Osteocyte (in vitro differentiated cells): ENCODE results near the gene OPRL1. TPM values are rescaled to one million over a fixed set of nuclear protein-coding genes. Genes with fewer than 3 reads are reported as not detected.

Experiments
- DNase-seq: peaks from one replicate; pipeline ENCODE4 v3.0.0; 2021; ENCODE audit warnings: mixed read lengths; ENCODE audit not compliant: unreplicated experiment; ENCODE audit errors: extremely low spot score
- H3K27ac Mint-ChIP-seq: one replicate; pipeline ENCODE4 v1.8.0; 2021; ENCODE audit warnings: mild to moderate bottlenecking, mixed read lengths; ENCODE audit not compliant: unreplicated experiment
- H3K27me3 Mint-ChIP-seq: one replicate; pipeline ENCODE4 v1.8.0; 2021; ENCODE audit warnings: mixed read lengths; ENCODE audit not compliant: unreplicated experiment
- H3K36me3 Mint-ChIP-seq: one replicate; pipeline ENCODE4 v1.8.0; 2021; ENCODE audit warnings: mixed read lengths; ENCODE audit not compliant: unreplicated experiment
- H3K4me1 Mint-ChIP-seq: one replicate; pipeline ENCODE4 v1.8.0; 2021; ENCODE audit warnings: mixed read lengths; ENCODE audit not compliant: unreplicated experiment
- H3K4me3 Mint-ChIP-seq: one replicate; pipeline ENCODE4 v1.8.0; 2021; ENCODE audit warnings: mild to moderate bottlenecking, moderate library complexity, mixed read lengths; ENCODE audit not compliant: unreplicated experiment
- H3K9me3 Mint-ChIP-seq: one replicate; pipeline ENCODE4 v1.8.0; 2021; ENCODE audit warnings: mixed read lengths; ENCODE audit not compliant: unreplicated experiment
- total RNA-seq: library from RNA; stranded (reverse); gene quantifications from 2 replicates; pipeline ENCODE4 v1.2.1, GENCODE V29; 2021
- TF ChIP-seq, protein P1 (sequence below): fragments of 200-600 bp; sonication (generic); IDR thresholded peaks from 2 replicates; pipeline ENCODE4 v1.5.0; 2021; ENCODE audit warnings: antibody characterized with exemption, mild to moderate bottlenecking, moderate library complexity

The OPRL1 gene
- total RNA-seq, 1 donor from 2014 or later: 2.1 TPM

DNA sequence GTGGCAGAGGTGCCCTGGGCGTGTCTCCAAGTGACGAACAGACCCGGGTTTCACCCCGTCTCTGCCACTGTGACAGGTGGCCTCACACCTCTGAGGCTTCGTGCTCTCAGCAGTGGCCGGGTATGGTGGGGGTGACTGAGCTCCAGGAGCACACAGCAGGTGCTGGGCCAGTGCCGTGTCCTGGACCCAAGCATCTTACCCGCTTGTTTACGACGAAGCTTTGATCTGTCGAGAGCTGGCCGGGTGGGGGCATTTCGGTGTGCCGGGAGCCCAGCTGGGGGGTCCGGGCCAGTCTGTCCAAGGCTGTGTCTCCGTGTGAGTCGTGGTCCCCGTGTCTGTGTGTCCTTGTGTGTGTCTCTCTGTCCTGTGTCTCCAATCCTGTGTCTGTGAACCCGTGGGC, 11.5 kb downstream of the OPRL1 start:
- H3K36me3 Mint-ChIP-seq: no peaks in the 10 kb centered on the region
- no peak for DNase-seq
- no peak overlapping the region for H3K4me3 Mint-ChIP-seq
- TF ChIP-seq, protein P1, sequence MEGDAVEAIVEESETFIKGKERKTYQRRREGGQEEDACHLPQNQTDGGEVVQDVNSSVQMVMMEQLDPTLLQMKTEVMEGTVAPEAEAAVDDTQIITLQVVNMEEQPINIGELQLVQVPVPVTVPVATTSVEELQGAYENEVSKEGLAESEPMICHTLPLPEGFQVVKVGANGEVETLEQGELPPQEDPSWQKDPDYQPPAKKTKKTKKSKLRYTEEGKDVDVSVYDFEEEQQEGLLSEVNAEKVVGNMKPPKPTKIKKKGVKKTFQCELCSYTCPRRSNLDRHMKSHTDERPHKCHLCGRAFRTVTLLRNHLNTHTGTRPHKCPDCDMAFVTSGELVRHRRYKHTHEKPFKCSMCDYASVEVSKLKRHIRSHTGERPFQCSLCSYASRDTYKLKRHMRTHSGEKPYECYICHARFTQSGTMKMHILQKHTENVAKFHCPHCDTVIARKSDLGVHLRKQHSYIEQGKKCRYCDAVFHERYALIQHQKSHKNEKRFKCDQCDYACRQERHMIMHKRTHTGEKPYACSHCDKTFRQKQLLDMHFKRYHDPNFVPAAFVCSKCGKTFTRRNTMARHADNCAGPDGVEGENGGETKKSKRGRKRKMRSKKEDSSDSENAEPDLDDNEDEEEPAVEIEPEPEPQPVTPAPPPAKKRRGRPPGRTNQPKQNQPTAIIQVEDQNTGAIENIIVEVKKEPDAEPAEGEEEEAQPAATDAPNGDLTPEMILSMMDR: no peak
- no peak overlapping the region for H3K27ac Mint-ChIP-seq
- H3K4me1 Mint-ChIP-seq: no peaks in the 10 kb centered on the region
- no peaks in the 10 kb centered on the region for H3K9me3 Mint-ChIP-seq
- peaks cover 2% of the 10 kb centered on the region for H3K27me3 Mint-ChIP-seq

DNA sequence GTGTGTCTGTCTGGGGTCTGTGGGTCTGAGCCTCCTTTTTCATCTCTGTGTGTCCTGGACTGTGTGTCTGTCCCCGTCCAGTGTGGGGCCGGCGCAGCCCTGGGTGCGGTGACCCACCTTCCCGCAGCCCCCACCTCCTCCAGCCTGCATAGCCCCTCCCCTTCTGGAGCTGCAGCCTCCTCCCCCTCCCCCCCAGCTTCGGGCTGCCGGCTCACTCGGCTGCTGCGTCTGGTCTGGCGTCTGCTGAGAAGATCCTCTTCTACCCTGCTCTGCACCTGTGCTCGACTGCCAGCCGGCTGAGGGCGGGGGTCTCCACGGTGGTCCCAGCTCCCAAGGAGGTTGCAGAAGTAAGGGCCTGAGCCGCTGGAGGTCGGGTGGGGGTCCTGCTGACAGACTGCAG, 11.9 kb downstream of the OPRL1 start:
- TF ChIP-seq, protein P1: no peak
- no peak overlapping the region for H3K4me3 Mint-ChIP-seq

DNA sequence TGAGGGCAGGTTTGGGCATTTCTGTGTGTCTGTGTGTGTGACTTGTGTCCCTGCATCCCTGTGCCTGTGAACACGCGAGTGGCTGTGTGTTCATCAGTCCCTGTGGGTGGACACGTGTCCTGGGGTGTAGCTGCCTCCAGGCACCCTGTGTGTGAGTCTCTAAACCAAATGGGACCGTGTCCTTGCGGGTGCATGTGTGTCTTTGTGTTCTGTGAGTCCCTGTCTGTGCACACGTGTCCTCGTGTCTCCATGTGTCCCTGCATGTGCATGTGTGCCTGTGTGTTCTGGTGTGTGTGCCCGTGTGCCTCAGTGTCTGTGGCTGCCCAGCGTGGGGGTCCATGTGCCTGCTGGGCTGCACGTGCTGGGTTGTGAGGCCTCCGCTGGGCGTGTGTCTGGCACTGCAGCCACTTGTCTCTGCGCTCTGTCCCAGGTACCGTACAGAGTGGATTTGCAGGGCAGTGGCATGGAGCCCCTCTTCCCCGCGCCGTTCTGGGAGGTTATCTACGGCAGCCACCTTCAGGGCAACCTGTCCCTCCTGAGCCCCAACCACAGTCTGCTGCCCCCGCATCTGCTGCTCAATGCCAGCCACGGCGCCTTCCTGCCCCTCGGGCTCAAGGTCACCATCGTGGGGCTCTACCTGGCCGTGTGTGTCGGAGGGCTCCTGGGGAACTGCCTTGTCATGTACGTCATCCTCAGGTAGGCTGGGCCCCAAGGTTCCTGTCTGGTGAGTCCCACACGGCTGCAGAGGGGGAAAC, 12.6 kb downstream of the OPRL1 start:
- Mint-ChIP-seq H3K27ac (no peak overlapping the region), H3K27me3 (peaks cover 2% of the 10 kb centered on the region), H3K36me3 (no peaks in the 10 kb centered on the region), H3K4me3 (no peak overlapping the region), H3K9me3 (no peaks in the 10 kb centered on the region), H3K4me1 (no peaks in the 10 kb centered on the region)
- DNase-seq: no peak
- TF ChIP-seq, protein P1: no peak

More for the DNA sequence above, 11.9 kb downstream of the OPRL1 start:
- no peak for DNase-seq
- no peaks in the 10 kb centered on the region for H3K9me3 Mint-ChIP-seq
- peaks cover 2% of the 10 kb centered on the region for H3K27me3 Mint-ChIP-seq
- no peaks in the 10 kb centered on the region for H3K36me3 Mint-ChIP-seq
- H3K27ac Mint-ChIP-seq: no peak overlapping the region
- no peaks in the 10 kb centered on the region for H3K4me1 Mint-ChIP-seq

DNA sequence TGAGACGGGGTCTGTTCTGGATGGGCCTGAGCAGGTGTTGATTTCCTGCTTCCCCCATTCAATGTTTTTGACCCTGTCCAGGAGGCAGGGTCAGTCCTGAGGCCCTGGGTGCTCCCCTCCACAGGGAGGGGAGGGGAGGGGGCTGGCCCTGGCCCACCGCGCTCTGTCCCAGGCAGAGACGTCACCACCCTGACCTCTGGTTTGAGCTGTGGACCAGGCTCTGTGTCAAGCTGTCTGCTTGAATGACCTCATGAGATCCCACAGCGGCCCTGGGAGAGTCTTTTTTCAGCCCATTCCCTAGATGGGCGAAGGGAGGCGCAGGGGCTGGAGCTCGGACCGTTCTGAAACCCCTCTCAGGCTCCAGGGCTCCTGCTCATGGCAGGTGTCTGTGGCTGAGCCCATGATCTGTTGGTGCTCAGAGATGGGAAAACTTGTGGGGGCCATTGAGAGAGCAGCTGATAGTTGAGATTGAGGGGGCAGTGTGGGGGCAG, 13.2 kb downstream of the OPRL1 start:
- TF ChIP-seq, protein P1: no peak
- no peak for DNase-seq
- Mint-ChIP-seq H3K27me3 (peaks cover 2% of the 10 kb centered on the region), H3K4me1 (no peaks in the 10 kb centered on the region), H3K4me3 (no peak overlapping the region), H3K36me3 (no peaks in the 10 kb centered on the region), H3K27ac (no peak overlapping the region), H3K9me3 (no peaks in the 10 kb centered on the region)

DNA sequence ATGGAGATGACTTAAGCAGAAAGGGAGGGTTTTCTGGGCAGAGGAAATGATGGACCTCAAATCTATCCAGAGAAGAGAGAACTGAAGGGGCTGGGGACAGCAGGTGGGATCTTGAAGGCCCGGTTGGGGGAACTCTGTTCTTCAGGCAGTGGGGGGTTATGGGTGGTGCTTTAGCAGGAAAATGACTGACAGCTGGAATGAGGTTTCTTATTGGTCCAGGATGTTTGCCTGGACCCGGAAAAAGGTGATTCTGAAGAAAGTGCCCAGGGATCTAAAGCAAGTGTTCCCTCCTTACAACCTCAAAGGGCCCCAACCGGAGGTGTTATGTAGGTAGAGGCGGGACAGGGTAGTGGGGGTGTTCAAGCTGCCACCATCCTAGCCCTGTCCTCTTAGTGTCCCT, 15.6 kb downstream of the OPRL1 start:
- peaks cover 2% of the 10 kb centered on the region for H3K27me3 Mint-ChIP-seq
- H3K4me1 Mint-ChIP-seq: no peaks in the 10 kb centered on the region
- no peak for DNase-seq
- H3K27ac Mint-ChIP-seq: no peak overlapping the region
- TF ChIP-seq, protein P1: no peak
- no peak overlapping the region for H3K4me3 Mint-ChIP-seq
- H3K36me3 Mint-ChIP-seq: no peaks in the 10 kb centered on the region
- H3K9me3 Mint-ChIP-seq: no peaks in the 10 kb centered on the region
